DND-41 (cell line): ENCODE data around the gene CHMP4A.

Experiments used
- EZH2 ChIP-seq: IDR thresholded peaks from 3 replicates; pipeline ENCODE4 v1.6.1; 2012; ENCODE audit warnings: borderline replicate concordance, low read depth, mild to moderate bottlenecking, moderate library complexity, low read length, inconsistent platforms; ENCODE audit not compliant: severe bottlenecking
- TF ChIP-seq, protein P1 (sequence below): IDR thresholded peaks from 2 replicates; pipeline ENCODE4 v1.5.1; 2012; ENCODE audit warnings: borderline replicate concordance, low read length, moderate library complexity, mild to moderate bottlenecking; ENCODE audit not compliant: poor library complexity, severe bottlenecking; ENCODE audit errors: extremely low read depth

DNA sequence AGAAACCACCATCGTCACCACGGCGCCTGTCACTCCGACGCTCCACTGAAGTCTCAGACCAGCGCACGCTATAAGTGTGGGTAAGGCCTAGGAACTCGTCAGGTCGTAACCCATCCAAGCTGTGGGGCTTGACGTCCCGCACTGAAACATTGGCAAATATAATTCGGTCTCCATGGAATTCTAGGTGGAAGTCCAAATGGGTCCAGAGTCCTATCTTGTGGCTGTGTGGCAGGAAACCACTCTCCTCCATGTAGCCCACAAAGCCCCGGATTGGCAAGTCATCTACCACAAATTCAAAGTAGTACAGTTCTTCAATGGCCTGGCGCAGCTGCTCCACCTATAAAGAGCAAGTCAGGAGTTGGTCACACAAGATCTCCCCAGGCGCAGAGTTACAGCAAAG lies 20.4 kb downstream of the CHMP4A start:
- TF ChIP-seq, protein P1, sequence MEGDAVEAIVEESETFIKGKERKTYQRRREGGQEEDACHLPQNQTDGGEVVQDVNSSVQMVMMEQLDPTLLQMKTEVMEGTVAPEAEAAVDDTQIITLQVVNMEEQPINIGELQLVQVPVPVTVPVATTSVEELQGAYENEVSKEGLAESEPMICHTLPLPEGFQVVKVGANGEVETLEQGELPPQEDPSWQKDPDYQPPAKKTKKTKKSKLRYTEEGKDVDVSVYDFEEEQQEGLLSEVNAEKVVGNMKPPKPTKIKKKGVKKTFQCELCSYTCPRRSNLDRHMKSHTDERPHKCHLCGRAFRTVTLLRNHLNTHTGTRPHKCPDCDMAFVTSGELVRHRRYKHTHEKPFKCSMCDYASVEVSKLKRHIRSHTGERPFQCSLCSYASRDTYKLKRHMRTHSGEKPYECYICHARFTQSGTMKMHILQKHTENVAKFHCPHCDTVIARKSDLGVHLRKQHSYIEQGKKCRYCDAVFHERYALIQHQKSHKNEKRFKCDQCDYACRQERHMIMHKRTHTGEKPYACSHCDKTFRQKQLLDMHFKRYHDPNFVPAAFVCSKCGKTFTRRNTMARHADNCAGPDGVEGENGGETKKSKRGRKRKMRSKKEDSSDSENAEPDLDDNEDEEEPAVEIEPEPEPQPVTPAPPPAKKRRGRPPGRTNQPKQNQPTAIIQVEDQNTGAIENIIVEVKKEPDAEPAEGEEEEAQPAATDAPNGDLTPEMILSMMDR = no peak
- no peak for TF ChIP-seq EZH2
